Mammary epithelial cell (primary cell): ENCODE measurements around the gene KIFBP.

Experiments
- CTCF ChIP-seq, 2 donors: IDR thresholded peaks in 1 of 2; conservative IDR thresholded peaks in 1 of 2; 2 replicates each; pipeline ENCODE4 v1.5.1; 2011 to 2012; ENCODE audit warnings: inconsistent platforms in 2 of 2, low read length in 2 of 2, mild to moderate bottlenecking in 2 of 2, control low read depth in 1 of 2, low read depth in 1 of 2; ENCODE audit not compliant: insufficient read depth in 1 of 2; ENCODE audit errors: extremely low read depth in 1 of 2
- EZH2 ChIP-seq: IDR thresholded peaks from 2 replicates; pipeline ENCODE4 v1.6.1; 2012; ENCODE audit warnings: low read length, inconsistent platforms, borderline replicate concordance

GRCh38 chr10:69051710-69052487 is 63.3 kb downstream of the KIFBP start:
- TF ChIP-seq CTCF (conservative IDR thresholded peaks at IDR 0.05 in 1 of 2, IDR thresholded peaks at IDR 0.05 in 1 of 2; ENCODE audit: extremely low read depth in 1 of 2, insufficient read depth in 1 of 2, low read depth in 1 of 2, low read length in 2 of 2) (no peak), EZH2 (no peak)
